A549 (cell line): ENCODE results near the gene FHIT. TPM values are rescaled to one million over a fixed set of nuclear protein-coding genes. Genes with fewer than 3 reads are reported as not detected.

Source experiments
- ATAC-seq, 2 experiments: fragments of 200-7000 bp in 1 of 2; fragments of >200 bp in 1 of 2; cut with Nextera tagmentation in 1 of 2; cut with Tn5 transposase in 1 of 2; 3 replicates each; pipeline versions ENCODE4 v1.8.0 to v1.9.1; 2018 to 2020; ENCODE audit warnings: mild to moderate bottlenecking in 1 of 2, moderate library complexity in 1 of 2
- CTCF ChIA-PET: fragments of 300-600 bp; sonication (Branson Sonifier 250); formaldehyde crosslinking; extraction: SDS; loops from one replicate; lab custom pipeline; 2021; ENCODE audit warnings: antibody characterized with exemption, inconsistent platforms; lab: Yijun Ruan, JAX
- POLR2A ChIA-PET: fragments of 350-600 bp; formaldehyde crosslinking; extraction: SDS; loops from one replicate; lab custom pipeline; 2021; ENCODE audit warnings: antibody characterized with exemption, inconsistent platforms; lab: Yijun Ruan, JAX
- DNase-seq, 2 experiments: peaks; one replicate each; pipeline versions ENCODE4 v3.0.0 to v3.0.0-alpha.2; 2011 to 2016; ENCODE audit warnings: low read depth in 1 of 2, low spot score in 1 of 2
- FAIRE-seq: peaks from 2 replicates; lab custom pipeline; 2011; peaks lifted over from hg19 to GRCh38; lab: Jason Lieb, UNC
- H3K27ac ChIP-seq, 2 experiments: fragments of >200 bp; sonication (Bioruptor Twin); formaldehyde crosslinking; 3 replicates each; pipeline ENCODE4 v1.5.1; 2016 to 2017
- H3K4me1 ChIP-seq: fragments of >200 bp; sonication (Bioruptor Twin); formaldehyde crosslinking; 3 replicates; pipeline ENCODE4 v1.6.1; 2016
- H3K4me2 ChIP-seq: fragments of >200 bp; sonication (Bioruptor Twin); formaldehyde crosslinking; 3 replicates; pipeline ENCODE4 v1.6.1; 2016
- H3K4me3 ChIP-seq: fragments of >200 bp; sonication (Bioruptor Twin); formaldehyde crosslinking; 3 replicates; pipeline ENCODE4 v1.5.1; 2016
- H3K9me3 ChIP-seq: fragments of >200 bp; sonication (Bioruptor Twin); formaldehyde crosslinking; 3 replicates; pipeline ENCODE4 v1.6.1; 2016
- BHLHE40 ChIP-seq: IDR thresholded peaks from 2 replicates; pipeline ENCODE4 v1.6.1; 2012; ENCODE audit warnings: low read depth, low read length, inconsistent platforms
- CBX2 ChIP-seq: fragments of 200-600 bp; sonication (generic); IDR thresholded peaks from 2 replicates; pipeline ENCODE4 v1.6.1; 2016; ENCODE audit warnings: low read depth, mild to moderate bottlenecking, borderline replicate concordance
- CBX8 ChIP-seq: fragments of 200-600 bp; sonication (generic); IDR thresholded peaks from 2 replicates; pipeline ENCODE4 v1.6.1; 2016
- EHMT2 ChIP-seq: fragments of 200-600 bp; sonication (generic); IDR thresholded peaks from 2 replicates; pipeline ENCODE4 v1.6.1; 2016; ENCODE audit warnings: antibody characterized with exemption, low read depth, mild to moderate bottlenecking, moderate library complexity
- FOSB ChIP-seq: fragments of 250-450 bp; sonication (Bioruptor Pico); IDR thresholded peaks from 2 replicates; pipeline ENCODE4 v1.5.0; 2020; ENCODE audit warnings: mild to moderate bottlenecking, moderate library complexity
- FOXS1 ChIP-seq: fragments of 250-450 bp; sonication (Bioruptor Pico); IDR thresholded peaks from 2 replicates; pipeline ENCODE4 v1.5.0; 2020; ENCODE audit warnings: mild to moderate bottlenecking, moderate library complexity
- GATA3 ChIP-seq: IDR thresholded peaks from 2 replicates; pipeline ENCODE4 v1.6.1; 2012; ENCODE audit warnings: borderline replicate concordance
- HDAC2 ChIP-seq: fragments of 200-600 bp; sonication (generic); IDR thresholded peaks from 2 replicates; pipeline ENCODE4 v1.6.1; 2016
- HEYL ChIP-seq: fragments of 250-450 bp; sonication (Bioruptor Pico); IDR thresholded peaks from 2 replicates; pipeline ENCODE4 v1.8.0; 2021; ENCODE audit warnings: mild to moderate bottlenecking, moderate library complexity
- HOXB5 ChIP-seq: fragments of 250-450 bp; sonication (Bioruptor Pico); IDR thresholded peaks from 2 replicates; pipeline ENCODE4 v1.5.0; 2020; ENCODE audit warnings: mild to moderate bottlenecking, moderate library complexity
- JUNB ChIP-seq: fragments of >200 bp; sonication (Bioruptor Twin); formaldehyde crosslinking; IDR thresholded peaks from 2 replicates; pipeline ENCODE4 v1.6.1; 2016
- KDM5A ChIP-seq: fragments of 200-600 bp; sonication (generic); IDR thresholded peaks from 2 replicates; pipeline ENCODE4 v1.6.1; 2016; ENCODE audit warnings: antibody characterized with exemption, mild to moderate bottlenecking
- MAZ ChIP-seq: fragments of 150-350 bp; IDR thresholded peaks from 2 replicates; pipeline ENCODE4 v1.6.1; 2014; ENCODE audit warnings: antibody characterized with exemption, low read depth, low read length, borderline replicate concordance
- MYC ChIP-seq: IDR thresholded peaks from 2 replicates; pipeline ENCODE4 v1.6.1; 2012; ENCODE audit warnings: mild to moderate bottlenecking, inconsistent platforms, low read length, improper control_type of control experiment, borderline replicate concordance
- NPAS2 ChIP-seq: fragments of 250-450 bp; sonication (Bioruptor Pico); IDR thresholded peaks from 2 replicates; pipeline ENCODE4 v1.8.0; 2022; ENCODE audit warnings: mild to moderate bottlenecking, moderate library complexity, borderline replicate concordance
- NR3C1 ChIP-seq: fragments of >200 bp; sonication (Bioruptor Twin); formaldehyde crosslinking; IDR thresholded peaks from 3 replicates; pipeline ENCODE4 v1.6.1; 2017
- RAD21 ChIP-seq, 2 experiments: fragments of >200 bp in 1 of 2; sonication (Bioruptor Twin) in 1 of 2; formaldehyde crosslinking in 1 of 2; IDR thresholded peaks in 1 of 2; conservative IDR thresholded peaks in 1 of 2; 2 replicates in 1 of 2; 3 replicates in 1 of 2; pipeline ENCODE4 v1.6.1; 2012 to 2018; ENCODE audit warnings: inconsistent platforms in 1 of 2
- RCOR1 ChIP-seq: fragments of 150-350 bp; IDR thresholded peaks from 2 replicates; pipeline ENCODE4 v1.6.1; 2014; ENCODE audit warnings: antibody characterized with exemption, low read length, low read depth
- RNF2 ChIP-seq: fragments of 200-600 bp; sonication (generic); IDR thresholded peaks from 2 replicates; pipeline ENCODE4 v1.6.1; 2016; ENCODE audit warnings: low read depth, mild to moderate bottlenecking, antibody characterized with exemption, moderate library complexity, borderline replicate concordance
- TFCP2L1 ChIP-seq: fragments of 250-450 bp; sonication (Bioruptor Pico); IDR thresholded peaks from 2 replicates; pipeline ENCODE4 v1.5.0; 2021; ENCODE audit warnings: mild to moderate bottlenecking
- ZFP36 ChIP-seq: fragments of 450-650 bp; IDR thresholded peaks from 2 replicates; pipeline ENCODE4 v1.6.1; 2014; ENCODE audit warnings: borderline replicate concordance; ENCODE audit not compliant: partially characterized antibody
- WGBS: methylation state at CpG from one replicate; pipeline ENCODE4 v1.1.6; 2017; ENCODE audit errors: missing lambda C conversion rate; 5-methylcytosine and 5-hydroxymethylcytosine counted together
- polyA plus RNA-seq, 4 experiments: library from polyadenylated mRNA; depleted of rRNA in 3 of 4; stranded (reverse); fragments of >200 nt; fragmentation: RNase III in 1 of 4; extraction: RNeasy Plus Mini Kit Qiagen cat#74134 plus additional on column Dnase treatment in 1 of 4; gene quantifications; 2 replicates in 3 of 4; 3 replicates in 1 of 4; pipeline ENCODE4 v1.2.3, GENCODE V29; 2011 to 2017
- TF ChIP-seq, protein P1 (sequence below): fragments of >200 bp; sonication (Bioruptor Twin); formaldehyde crosslinking; IDR thresholded peaks from 3 replicates; pipeline ENCODE4 v1.5.1; 2016
- TF ChIP-seq, protein P2 (sequence below): fragments of 450-650 bp; IDR thresholded peaks from 2 replicates; pipeline ENCODE4 v1.6.1; 2014; ENCODE audit warnings: antibody characterized with exemption
- TF ChIP-seq, protein P3 (sequence below): fragments of 150-350 bp; IDR thresholded peaks from 2 replicates; pipeline ENCODE4 v1.6.1; 2014; ENCODE audit warnings: low read depth, mild to moderate bottlenecking, low read length
- TF ChIP-seq, protein P4 (sequence below): IDR thresholded peaks from 2 replicates; pipeline ENCODE4 v1.6.1; 2012
- TF ChIP-seq, protein P5 (sequence below): IDR thresholded peaks from 2 replicates; pipeline ENCODE4 v1.6.1; 2012; ENCODE audit warnings: low read depth, borderline replicate concordance
- TF ChIP-seq, protein P6 (sequence below): fragments of 250-450 bp; sonication (Bioruptor Pico); IDR thresholded peaks from 2 replicates; pipeline ENCODE4 v1.5.0; 2021; ENCODE audit warnings: mild to moderate bottlenecking, moderate library complexity, borderline replicate concordance

The FHIT gene
- polyA plus RNA-seq, 2 of the 4 experiments (the other 2 are of a cell fraction) = 0.76 to 0.92 TPM

DNA sequence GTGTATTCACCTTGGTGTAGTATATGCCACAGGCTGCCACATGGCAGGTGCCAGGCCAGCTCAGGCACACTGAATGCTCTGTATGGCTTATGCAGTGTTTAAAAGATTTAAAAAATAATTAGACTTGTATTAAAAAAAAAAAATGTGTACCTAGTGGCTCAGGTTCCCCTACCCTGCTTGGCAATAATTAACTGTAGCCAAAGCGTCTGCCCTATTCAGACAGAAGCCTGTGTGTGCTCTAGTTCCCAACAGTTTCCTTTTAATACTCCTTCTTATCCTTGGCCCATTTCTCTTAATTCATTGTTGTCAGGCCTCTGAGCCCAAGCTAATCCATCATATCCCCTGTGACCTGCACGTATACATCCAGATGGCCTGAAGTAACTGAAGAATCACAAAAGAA is 1449.2 kb downstream of the FHIT start:
- FAIRE-seq = no peak
- CTCF ChIA-PET = no interaction called here
- TF ChIP-seq BHLHE40 (no peak), FOSB (no peak), KDM5A (no peak), MAZ (no peak), JUNB (no peak), NR3C1 (no peak), CBX8 (no peak)
- TF ChIP-seq, protein P1, sequence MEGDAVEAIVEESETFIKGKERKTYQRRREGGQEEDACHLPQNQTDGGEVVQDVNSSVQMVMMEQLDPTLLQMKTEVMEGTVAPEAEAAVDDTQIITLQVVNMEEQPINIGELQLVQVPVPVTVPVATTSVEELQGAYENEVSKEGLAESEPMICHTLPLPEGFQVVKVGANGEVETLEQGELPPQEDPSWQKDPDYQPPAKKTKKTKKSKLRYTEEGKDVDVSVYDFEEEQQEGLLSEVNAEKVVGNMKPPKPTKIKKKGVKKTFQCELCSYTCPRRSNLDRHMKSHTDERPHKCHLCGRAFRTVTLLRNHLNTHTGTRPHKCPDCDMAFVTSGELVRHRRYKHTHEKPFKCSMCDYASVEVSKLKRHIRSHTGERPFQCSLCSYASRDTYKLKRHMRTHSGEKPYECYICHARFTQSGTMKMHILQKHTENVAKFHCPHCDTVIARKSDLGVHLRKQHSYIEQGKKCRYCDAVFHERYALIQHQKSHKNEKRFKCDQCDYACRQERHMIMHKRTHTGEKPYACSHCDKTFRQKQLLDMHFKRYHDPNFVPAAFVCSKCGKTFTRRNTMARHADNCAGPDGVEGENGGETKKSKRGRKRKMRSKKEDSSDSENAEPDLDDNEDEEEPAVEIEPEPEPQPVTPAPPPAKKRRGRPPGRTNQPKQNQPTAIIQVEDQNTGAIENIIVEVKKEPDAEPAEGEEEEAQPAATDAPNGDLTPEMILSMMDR = no peak
- TF ChIP-seq, all 56 proteins: peak for 0
- no peak overlapping the region for H3K27ac ChIP-seq
- no peaks in the 10 kb centered on the region for H3K9me3 ChIP-seq
- POLR2A ChIA-PET = no interaction called here
- DNase-seq (no peak), ATAC-seq (no peak)
- WGBS = 92% methylated on average over 2 of the region's 2 CpGs
- H3K4me1 ChIP-seq = no peaks in the 10 kb centered on the region
- H3K4me2 ChIP-seq = no peak overlapping the region
- H3K4me3 ChIP-seq = no peak overlapping the region

DNA sequence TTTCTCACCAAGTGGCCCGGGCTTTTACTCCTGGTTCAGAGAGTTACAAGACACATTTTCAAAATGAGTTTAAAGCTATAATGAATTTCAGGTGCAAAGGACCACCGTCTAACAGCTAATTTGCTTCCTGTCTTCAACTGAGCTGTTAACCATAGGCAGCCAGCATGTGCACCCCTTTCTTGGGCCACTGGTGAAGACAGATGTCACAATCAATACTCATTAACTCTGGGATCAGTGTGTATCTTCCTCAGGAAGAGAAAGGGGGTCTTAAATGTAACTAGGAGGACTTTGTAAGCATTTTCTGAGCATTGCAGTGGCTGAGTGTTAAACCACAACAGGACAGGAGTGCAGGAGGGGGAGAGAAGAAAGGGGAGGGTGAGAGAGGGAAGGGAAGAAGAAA is 1450.8 kb downstream of the FHIT start:
- Histone ChIP-seq H3K4me1 (no peaks in the 10 kb centered on the region), H3K9me3 (no peaks in the 10 kb centered on the region), H3K27ac (no peak overlapping the region), H3K4me3 (no peak overlapping the region), H3K4me2 (no peak overlapping the region)
- TF ChIP-seq HEYL (CRISPR knock-in tag) (no peak), ZFP36 (no peak), RCOR1 (no peak), RNF2 (no peak), CBX8 (no peak), NPAS2 (CRISPR knock-in tag) (no peak), CBX2 (no peak), NR3C1 (no peak), GATA3 (no peak)
- TF ChIP-seq, protein P2, sequence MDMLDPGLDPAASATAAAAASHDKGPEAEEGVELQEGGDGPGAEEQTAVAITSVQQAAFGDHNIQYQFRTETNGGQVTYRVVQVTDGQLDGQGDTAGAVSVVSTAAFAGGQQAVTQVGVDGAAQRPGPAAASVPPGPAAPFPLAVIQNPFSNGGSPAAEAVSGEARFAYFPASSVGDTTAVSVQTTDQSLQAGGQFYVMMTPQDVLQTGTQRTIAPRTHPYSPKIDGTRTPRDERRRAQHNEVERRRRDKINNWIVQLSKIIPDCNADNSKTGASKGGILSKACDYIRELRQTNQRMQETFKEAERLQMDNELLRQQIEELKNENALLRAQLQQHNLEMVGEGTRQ = no peak
- TF ChIP-seq, protein P3, sequence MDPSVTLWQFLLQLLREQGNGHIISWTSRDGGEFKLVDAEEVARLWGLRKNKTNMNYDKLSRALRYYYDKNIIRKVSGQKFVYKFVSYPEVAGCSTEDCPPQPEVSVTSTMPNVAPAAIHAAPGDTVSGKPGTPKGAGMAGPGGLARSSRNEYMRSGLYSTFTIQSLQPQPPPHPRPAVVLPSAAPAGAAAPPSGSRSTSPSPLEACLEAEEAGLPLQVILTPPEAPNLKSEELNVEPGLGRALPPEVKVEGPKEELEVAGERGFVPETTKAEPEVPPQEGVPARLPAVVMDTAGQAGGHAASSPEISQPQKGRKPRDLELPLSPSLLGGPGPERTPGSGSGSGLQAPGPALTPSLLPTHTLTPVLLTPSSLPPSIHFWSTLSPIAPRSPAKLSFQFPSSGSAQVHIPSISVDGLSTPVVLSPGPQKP = no peak
- WGBS = 59% methylated on average over 2 of the region's 2 CpGs
- ChIA-PET CTCF (interaction anchor here (1.6 kb wide), 1 partner anchor 225 kb away, joined by 7 read pairs; no protein-coding TSS in a partner anchor), POLR2A (no interaction called here)
- no peak for DNase-seq
- no peak for FAIRE-seq
- ATAC-seq = no peak

DNA sequence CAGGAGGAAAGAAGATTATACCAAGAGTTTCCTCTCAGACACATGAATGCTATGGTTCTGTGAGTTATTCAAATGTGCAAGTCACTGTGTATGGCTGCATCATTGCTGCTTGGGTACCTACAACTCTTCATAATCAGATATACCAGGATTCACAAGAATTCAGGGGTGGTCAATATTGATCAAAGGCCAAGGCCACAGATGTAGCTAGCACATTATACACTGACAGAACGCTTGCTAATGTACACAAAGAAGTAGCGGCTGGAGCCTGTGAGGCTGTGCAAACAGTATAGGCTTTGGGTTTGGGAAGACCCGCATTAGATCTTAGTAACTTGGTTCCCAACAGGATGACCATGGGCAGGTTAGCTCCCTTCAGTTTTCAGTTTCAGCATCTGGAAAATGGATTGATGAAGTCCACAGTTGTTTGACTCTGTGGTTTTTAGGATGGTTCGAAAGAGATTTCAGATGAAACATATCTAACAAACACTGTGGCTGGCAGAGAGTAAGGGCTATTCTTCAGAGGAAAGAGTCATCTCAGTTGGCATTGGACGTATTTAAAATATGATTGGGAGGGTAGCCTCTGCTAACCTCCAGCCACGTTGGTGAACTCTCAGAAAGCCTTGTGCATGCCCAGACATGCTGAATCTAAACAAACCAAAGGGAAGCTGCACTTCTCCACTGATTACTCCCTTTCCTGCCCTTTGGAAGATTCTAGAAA is 1452.7 kb downstream of the FHIT start:
- no peak overlapping the region for H3K27ac ChIP-seq
- H3K4me2 ChIP-seq = no peak overlapping the region
- POLR2A ChIA-PET = no interaction called here
- FAIRE-seq (no peak), DNase-seq (no peak)
- CTCF ChIA-PET = interaction anchor here (0.6 to 1.1 kb wide), 2 partner anchors 78 to 1490 kb away, joined by 3 read pairs; no protein-coding TSS in a partner anchor
- H3K4me1 ChIP-seq = no peaks in the 10 kb centered on the region
- TF ChIP-seq MYC (no peak), FOXS1 (CRISPR knock-in tag) (no peak), EHMT2 (no peak), RAD21 (conservative IDR thresholded peaks at IDR 0.05 in 1 of 2, IDR thresholded peaks at IDR 0.05 in 1 of 2) (no peak), CBX2 (no peak), HDAC2 (no peak), HOXB5 (no peak), HEYL (CRISPR knock-in tag) (no peak), NPAS2 (CRISPR knock-in tag) (no peak), FOSB (no peak), CBX8 (no peak), TFCP2L1 (no peak)
- TF ChIP-seq, protein P4, sequence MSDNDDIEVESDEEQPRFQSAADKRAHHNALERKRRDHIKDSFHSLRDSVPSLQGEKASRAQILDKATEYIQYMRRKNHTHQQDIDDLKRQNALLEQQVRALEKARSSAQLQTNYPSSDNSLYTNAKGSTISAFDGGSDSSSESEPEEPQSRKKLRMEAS = no peak
- TF ChIP-seq, protein P5, sequence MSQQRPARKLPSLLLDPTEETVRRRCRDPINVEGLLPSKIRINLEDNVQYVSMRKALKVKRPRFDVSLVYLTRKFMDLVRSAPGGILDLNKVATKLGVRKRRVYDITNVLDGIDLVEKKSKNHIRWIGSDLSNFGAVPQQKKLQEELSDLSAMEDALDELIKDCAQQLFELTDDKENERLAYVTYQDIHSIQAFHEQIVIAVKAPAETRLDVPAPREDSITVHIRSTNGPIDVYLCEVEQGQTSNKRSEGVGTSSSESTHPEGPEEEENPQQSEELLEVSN = no peak
- TF ChIP-seq, protein P6, sequence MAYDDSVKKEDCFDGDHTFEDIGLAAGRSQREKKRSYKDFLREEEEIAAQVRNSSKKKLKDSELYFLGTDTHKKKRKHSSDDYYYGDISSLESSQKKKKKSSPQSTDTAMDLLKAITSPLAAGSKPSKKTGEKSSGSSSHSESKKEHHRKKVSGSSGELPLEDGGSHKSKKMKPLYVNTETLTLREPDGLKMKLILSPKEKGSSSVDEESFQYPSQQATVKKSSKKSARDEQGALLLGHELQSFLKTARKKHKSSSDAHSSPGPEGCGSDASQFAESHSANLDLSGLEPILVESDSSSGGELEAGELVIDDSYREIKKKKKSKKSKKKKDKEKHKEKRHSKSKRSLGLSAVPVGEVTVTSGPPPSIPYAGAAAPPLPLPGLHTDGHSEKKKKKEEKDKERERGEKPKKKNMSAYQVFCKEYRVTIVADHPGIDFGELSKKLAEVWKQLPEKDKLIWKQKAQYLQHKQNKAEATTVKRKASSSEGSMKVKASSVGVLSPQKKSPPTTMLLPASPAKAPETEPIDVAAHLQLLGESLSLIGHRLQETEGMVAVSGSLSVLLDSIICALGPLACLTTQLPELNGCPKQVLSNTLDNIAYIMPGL (CRISPR knock-in tag) = no peak
- TF ChIP-seq, all 56 proteins: peak for 0
- H3K4me3 ChIP-seq = no peak overlapping the region
- no peaks in the 10 kb centered on the region for H3K9me3 ChIP-seq
- 75% methylated on average over 6 of the region's 6 CpGs for WGBS
- no peak for ATAC-seq
